Measurements from ENCODE around the gene BPIFB6. TPM values are rescaled to one million over a fixed set of nuclear protein-coding genes. Genes with fewer than 3 reads are reported as not detected.

The BPIFB6 gene
- total and polyA plus RNA-seq, 2 donors (not counting 3 experiments of a cell fraction or from before 2014, with no cell fraction given) = not detected

DNA sequence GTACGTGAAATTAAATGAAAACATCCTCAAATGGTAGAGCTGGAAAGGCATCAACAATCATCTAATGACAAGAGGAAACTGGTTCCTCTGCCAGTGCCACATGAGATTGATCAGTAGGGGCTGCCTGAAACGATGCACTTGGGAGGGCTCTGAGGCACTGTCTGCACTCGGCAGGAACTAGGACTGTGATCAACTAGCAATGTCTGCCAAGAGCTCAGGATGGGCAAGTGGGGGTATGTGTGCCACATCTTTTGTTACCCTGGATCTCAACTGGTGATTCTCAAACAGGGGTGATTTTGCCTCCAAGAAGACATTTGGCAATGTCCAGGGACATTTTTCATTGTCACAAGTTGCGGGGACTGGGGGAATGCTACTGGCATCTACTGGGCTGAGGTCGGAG, 1.9 kb downstream of the BPIFB6 start:
- TF ChIP-seq GATA2 (IDR thresholded peaks at IDR 0.05; ENCODE audit: insufficient read depth, insufficient read length, low read depth, low read length) = no peak
- TF ChIP-seq JUN (IDR thresholded peaks at IDR 0.05; ENCODE audit: borderline replicate concordance, insufficient read depth, insufficient read length, low read depth) = no peak
- TF ChIP-seq CTCF (IDR thresholded peaks at IDR 0.05; ENCODE audit: extremely low read depth in 1 of 2, insufficient read depth in 1 of 2, low read depth in 1 of 2, low read length in 2 of 2) = no peak
- no peak for TF ChIP-seq MYC (IDR thresholded peaks at IDR 0.05; ENCODE audit: low read depth, low read length)
- TF ChIP-seq EZH2 (IDR thresholded peaks at IDR 0.05; ENCODE audit: borderline replicate concordance, low read depth, low read length, severe bottlenecking) = no peak
- no peak for TF ChIP-seq POLR2A (IDR thresholded peaks at IDR 0.05; ENCODE audit: low read depth, low read length)
- no peak for TF ChIP-seq POLR2AphosphoS5 (IDR thresholded peaks at IDR 0.05; ENCODE audit: insufficient read depth, low read depth, low read length)
- TF ChIP-seq FOS (IDR thresholded peaks at IDR 0.05; ENCODE audit: borderline replicate concordance, insufficient read depth, low read length) = no peak
- TF ChIP-seq MAX (IDR thresholded peaks at IDR 0.05; ENCODE audit: insufficient read depth, insufficient read length) = no peak
- ChIA-PET POLR2A (no interaction called here), CTCF (no interaction called here)
- no peak for DNase-seq (ENCODE audit: low read depth, low spot score)
- no TSS peak for BruUV-seq (replicated peaks)
- Histone ChIP-seq H3K79me2 (ENCODE audit: control insufficient read depth, insufficient read depth, low read length) (no peaks in the 10 kb centered on the region), H3K36me3 (ENCODE audit: control insufficient read depth in 2 of 2, extremely low read depth in 1 of 2, insufficient read depth in 2 of 2, low read length in 2 of 2) (no peaks in the 10 kb centered on the region), H4K20me1 (replicated peaks; ENCODE audit: control insufficient read depth, extremely low read depth, insufficient read depth, low read length) (no peaks in the 10 kb centered on the region), H3K9me1 (replicated peaks; ENCODE audit: control insufficient read depth, extremely low read depth, insufficient read depth, low read length) (no peaks in the 10 kb centered on the region), H3K4me1 (ENCODE audit: control insufficient read depth, extremely low read depth, insufficient read depth, low read length) (no peaks in the 10 kb centered on the region), H3K27ac (ENCODE audit: insufficient read depth, low read depth, low read length) (no peak overlapping the region), H3K4me2 (ENCODE audit: insufficient read depth, low read length) (no peak overlapping the region), H3K4me3 (replicated peaks in 1 of 3; ENCODE audit: insufficient read depth in 1 of 3, low read depth in 1 of 3, low read length in 3 of 3) (no peak overlapping the region), H2AFZ (ENCODE audit: low read depth, low read length) (no peak overlapping the region), H3K9ac (replicated peaks; ENCODE audit: extremely low read depth, insufficient read depth, low read length) (no peak overlapping the region), H3K9me3 (replicated peaks; ENCODE audit: control insufficient read depth, insufficient read depth, low read length) (no peaks in the 10 kb centered on the region), H3K27me3 (ENCODE audit: control insufficient read depth in 2 of 2, insufficient read depth in 2 of 2, low read length in 2 of 2) (no peaks in the 10 kb centered on the region)
- dilution Hi-C loops (cut with MboI; ENCODE audit: extremely low pct_ligation_motif_present, low sequenced_read_pairs) (no loop called here), intact Hi-C loops (cut with micrococcal nuclease) (no loop called here)
- no peak for FAIRE-seq

Measured in endothelial cell of umbilical vein (primary cell).